Osteocyte (in vitro differentiated cells): Measurements from ENCODE around the gene CARNS1. TPM values are rescaled to one million over a fixed set of nuclear protein-coding genes. Genes with fewer than 3 reads are reported as not detected.
A peak's percentile ranks its signal among the peaks of the same experiment; 100 is the strongest.

Experiments
- DNase-seq: peaks from one replicate; pipeline ENCODE4 v3.0.0; 2021; ENCODE audit warnings: mixed read lengths; ENCODE audit not compliant: unreplicated experiment; ENCODE audit errors: extremely low spot score
- H3K27ac Mint-ChIP-seq: one replicate; pipeline ENCODE4 v1.8.0; 2021; ENCODE audit warnings: mild to moderate bottlenecking, mixed read lengths; ENCODE audit not compliant: unreplicated experiment
- H3K27me3 Mint-ChIP-seq: one replicate; pipeline ENCODE4 v1.8.0; 2021; ENCODE audit warnings: mixed read lengths; ENCODE audit not compliant: unreplicated experiment
- H3K36me3 Mint-ChIP-seq: one replicate; pipeline ENCODE4 v1.8.0; 2021; ENCODE audit warnings: mixed read lengths; ENCODE audit not compliant: unreplicated experiment
- H3K4me1 Mint-ChIP-seq: one replicate; pipeline ENCODE4 v1.8.0; 2021; ENCODE audit warnings: mixed read lengths; ENCODE audit not compliant: unreplicated experiment
- H3K4me3 Mint-ChIP-seq: one replicate; pipeline ENCODE4 v1.8.0; 2021; ENCODE audit warnings: mild to moderate bottlenecking, moderate library complexity, mixed read lengths; ENCODE audit not compliant: unreplicated experiment
- H3K9me3 Mint-ChIP-seq: one replicate; pipeline ENCODE4 v1.8.0; 2021; ENCODE audit warnings: mixed read lengths; ENCODE audit not compliant: unreplicated experiment
- CTCF ChIP-seq: fragments of 200-600 bp; sonication (generic); IDR thresholded peaks from 2 replicates; pipeline ENCODE4 v1.5.0; 2021; ENCODE audit warnings: antibody characterized with exemption, mild to moderate bottlenecking, moderate library complexity
- total RNA-seq: library from RNA; stranded (reverse); gene quantifications from 2 replicates; pipeline ENCODE4 v1.2.1, GENCODE V29; 2021

Gene CARNS1
- total RNA-seq, 1 donor from 2014 or later: 0.27 TPM

- DNase-seq: no peak
- Mint-ChIP-seq H3K9me3 (no peaks in the 10 kb centered on the region), H3K4me3 (peak overlapping the region; percentile 56), H3K27me3 (no peaks in the 10 kb centered on the region), H3K27ac (peak overlapping the region; percentile 27), H3K4me1 (peaks cover 21% of the 10 kb centered on the region), H3K36me3 (no peaks in the 10 kb centered on the region)
- TF ChIP-seq CTCF: no peak
These were observed 4.7 kb downstream of the CARNS1 start for GRCh38 chr11:67420147-67420645.

DNA sequence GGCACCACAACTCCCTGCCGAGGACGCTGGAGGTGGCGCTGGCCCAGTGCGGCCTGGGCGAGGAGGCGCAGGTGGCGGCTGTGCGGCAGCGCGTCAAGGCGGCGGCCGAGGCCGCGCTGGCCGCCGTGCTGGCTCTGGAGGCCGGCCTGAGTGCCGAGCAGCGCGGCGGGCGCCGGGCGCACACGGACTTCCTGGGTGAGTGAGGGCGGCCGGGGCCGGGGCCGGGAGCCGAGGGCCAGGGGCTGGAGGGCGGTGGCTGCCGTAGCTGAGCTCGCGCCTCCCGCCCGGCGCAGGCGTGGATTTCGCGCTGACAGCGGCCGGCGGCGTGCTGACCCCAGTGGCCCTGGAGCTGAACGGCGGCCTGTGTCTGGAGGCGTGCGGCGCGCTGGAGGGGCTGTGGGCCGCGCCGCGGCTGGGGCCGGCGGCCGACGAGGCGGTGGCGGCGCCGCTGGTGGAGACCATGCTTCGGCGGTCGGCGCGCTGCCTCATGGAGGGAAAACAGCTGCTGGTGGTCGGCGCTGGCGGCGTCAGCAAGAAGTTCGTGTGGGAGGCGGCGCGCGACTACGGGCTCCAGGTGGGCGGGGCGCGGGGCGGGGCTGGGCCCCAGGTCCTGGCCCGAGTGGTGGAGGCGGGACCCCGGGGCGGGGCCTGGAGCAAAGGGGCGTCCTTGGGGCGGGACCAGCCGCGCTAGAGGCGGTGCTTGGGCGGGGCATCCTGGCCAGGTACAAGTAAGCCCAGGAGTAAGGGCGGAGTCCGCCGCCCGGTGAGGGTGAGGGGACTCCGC is 5.4 kb downstream of the CARNS1 start:
- Mint-ChIP-seq H3K9me3 (no peaks in the 10 kb centered on the region), H3K27me3 (no peaks in the 10 kb centered on the region), H3K27ac (peak overlapping the region; percentile 76), H3K4me1 (peaks cover 21% of the 10 kb centered on the region), H3K4me3 (peak overlapping the region; percentile 70), H3K36me3 (no peaks in the 10 kb centered on the region)
- DNase-seq: peak; percentile 97
- TF ChIP-seq CTCF: no peak

GRCh38 chr11:67421430-67422031 is 6.1 kb downstream of the CARNS1 start:
- Mint-ChIP-seq H3K9me3 (no peaks in the 10 kb centered on the region), H3K4me3 (peak overlapping the region; percentile 70), H3K27me3 (no peaks in the 10 kb centered on the region), H3K27ac (peak overlapping the region; percentile 76), H3K36me3 (no peaks in the 10 kb centered on the region), H3K4me1 (peaks cover 15% of the 10 kb centered on the region)
- no peak for TF ChIP-seq CTCF
- no peak for DNase-seq

DNA sequence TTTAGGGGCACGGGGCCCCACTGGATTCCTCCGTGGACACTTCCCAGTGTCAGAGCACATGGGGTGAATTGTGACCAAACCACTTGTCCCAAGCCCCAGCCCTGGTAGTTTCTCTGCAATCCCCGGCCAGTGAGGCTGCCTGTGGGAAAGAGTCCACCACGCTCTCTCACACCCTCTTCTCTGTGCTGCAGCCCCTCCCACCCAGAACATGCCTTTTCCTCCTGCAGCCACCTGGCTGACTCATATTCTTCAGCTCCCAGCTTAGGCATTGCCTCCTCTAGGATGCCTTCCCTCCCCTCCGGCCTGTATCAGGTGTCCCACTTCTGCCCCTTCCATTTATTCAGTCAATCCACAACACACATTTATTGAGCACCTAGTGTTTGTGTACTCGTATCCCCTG is 7.4 kb downstream of the CARNS1 start:
- Mint-ChIP-seq H3K27ac (no peak overlapping the region), H3K36me3 (no peaks in the 10 kb centered on the region), H3K4me1 (peaks cover 12% of the 10 kb centered on the region), H3K27me3 (no peaks in the 10 kb centered on the region), H3K9me3 (no peaks in the 10 kb centered on the region), H3K4me3 (no peak overlapping the region)
- no peak for DNase-seq
- no peak for TF ChIP-seq CTCF

DNA sequence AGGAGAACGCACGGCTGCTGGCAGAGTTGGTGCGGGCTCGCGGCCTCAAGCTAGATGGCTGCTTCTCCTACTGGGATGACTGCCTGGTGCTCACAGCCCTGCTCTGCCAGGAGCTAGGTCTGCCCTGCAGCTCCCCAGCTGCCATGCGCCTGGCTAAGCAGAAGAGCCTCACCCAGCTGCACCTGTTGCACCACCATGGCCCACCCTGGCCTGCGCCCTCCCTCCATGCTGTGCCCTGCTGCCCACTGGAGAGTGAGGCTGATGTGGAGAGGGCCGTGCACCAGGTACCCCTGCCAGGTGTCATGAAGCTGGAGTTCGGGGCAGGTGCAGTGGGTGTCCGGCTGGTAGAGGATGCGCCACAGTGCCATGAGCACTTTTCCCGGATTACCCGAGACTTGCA is 8.0 kb downstream of the CARNS1 start:
- Mint-ChIP-seq H3K27ac (no peak overlapping the region), H3K4me3 (no peak overlapping the region), H3K4me1 (peaks cover 13% of the 10 kb centered on the region), H3K27me3 (no peaks in the 10 kb centered on the region), H3K36me3 (no peaks in the 10 kb centered on the region), H3K9me3 (no peaks in the 10 kb centered on the region)
- DNase-seq: no peak
- no peak for TF ChIP-seq CTCF
